Measurements from ENCODE around the gene TPSAB1. TPM values are rescaled to one million over a fixed set of nuclear protein-coding genes. Genes with fewer than 3 reads are reported as not detected.

The TPSAB1 gene
- total RNA-seq, 4 donors from 2014 or later, result 23.8 to 130 (median 59.4) TPM

DNA sequence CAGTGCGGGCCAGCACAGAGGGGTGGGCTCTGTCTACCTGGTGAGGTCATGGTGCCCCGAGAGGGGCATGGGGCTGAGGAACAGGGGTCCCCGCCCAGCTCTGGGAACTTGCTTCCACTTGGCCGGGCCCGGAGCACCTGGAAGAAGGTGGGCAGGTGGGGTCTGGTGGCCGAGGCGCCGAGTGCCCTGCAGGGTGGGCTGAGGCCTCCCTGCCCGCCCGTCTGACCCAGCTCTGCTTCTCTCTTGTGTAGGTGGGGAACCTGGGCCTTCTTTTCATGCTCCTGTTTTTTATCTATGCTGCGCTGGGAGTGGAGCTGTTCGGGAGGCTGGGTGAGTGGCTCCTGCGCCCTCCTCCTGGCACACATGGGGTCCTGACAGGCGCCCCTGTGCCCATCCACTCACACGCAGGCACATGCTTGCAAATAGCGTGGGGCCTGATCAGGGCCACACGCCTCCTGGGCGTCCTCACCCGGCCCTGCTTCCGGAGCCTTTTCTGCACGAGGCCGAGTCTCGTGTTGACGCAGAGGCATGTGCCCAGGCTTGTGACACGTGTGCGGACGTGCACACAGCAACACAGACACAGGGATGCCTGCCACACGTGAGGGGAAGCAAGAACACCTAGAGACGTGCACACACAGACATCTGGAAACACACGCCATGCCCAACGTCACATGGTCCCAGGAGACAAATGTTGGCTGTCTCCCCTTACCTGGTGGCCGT, 23.7 kb upstream of the TPSAB1 start:
- peaks cover 0 to 35% (median 0%) of the 10 kb centered on the region in 3 donors for H3K36me3 ChIP-seq
- H3K9me3 ChIP-seq, result no peaks in the 10 kb centered on the region
- TF ChIP-seq, protein P1, sequence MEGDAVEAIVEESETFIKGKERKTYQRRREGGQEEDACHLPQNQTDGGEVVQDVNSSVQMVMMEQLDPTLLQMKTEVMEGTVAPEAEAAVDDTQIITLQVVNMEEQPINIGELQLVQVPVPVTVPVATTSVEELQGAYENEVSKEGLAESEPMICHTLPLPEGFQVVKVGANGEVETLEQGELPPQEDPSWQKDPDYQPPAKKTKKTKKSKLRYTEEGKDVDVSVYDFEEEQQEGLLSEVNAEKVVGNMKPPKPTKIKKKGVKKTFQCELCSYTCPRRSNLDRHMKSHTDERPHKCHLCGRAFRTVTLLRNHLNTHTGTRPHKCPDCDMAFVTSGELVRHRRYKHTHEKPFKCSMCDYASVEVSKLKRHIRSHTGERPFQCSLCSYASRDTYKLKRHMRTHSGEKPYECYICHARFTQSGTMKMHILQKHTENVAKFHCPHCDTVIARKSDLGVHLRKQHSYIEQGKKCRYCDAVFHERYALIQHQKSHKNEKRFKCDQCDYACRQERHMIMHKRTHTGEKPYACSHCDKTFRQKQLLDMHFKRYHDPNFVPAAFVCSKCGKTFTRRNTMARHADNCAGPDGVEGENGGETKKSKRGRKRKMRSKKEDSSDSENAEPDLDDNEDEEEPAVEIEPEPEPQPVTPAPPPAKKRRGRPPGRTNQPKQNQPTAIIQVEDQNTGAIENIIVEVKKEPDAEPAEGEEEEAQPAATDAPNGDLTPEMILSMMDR (IDR thresholded peaks at IDR 0.05), result no peak
- no peak for TF ChIP-seq POLR2A (IDR thresholded peaks at IDR 0.05)
- H3K27me3 ChIP-seq, result no peaks in the 10 kb centered on the region
- no peak overlapping the region for H3K4me3 ChIP-seq
- no peak overlapping the region for H3K27ac ChIP-seq
- no peak for DNase-seq
- H3K4me1 ChIP-seq, result no peaks in the 10 kb centered on the region

DNA sequence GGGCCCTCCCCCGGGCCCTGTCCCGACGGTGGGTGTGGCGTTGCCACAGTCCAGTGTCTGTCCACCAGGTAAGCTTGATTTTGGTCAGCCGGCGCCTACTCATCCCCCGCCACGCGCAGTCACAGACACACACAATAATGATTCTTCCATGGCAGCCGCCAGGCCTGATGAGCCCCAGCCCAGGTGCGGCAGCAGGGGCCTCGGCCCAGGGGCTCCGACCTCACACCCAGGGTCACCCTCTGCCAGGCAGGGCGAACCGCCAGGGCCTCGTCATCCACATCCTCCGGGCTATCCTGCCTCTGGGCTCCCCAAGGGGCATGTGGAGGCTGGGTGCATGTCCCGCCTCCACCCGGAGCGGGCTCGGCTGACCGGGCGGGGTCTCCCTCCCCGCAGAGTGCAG, 23.0 kb upstream of the TPSAB1 start:
- H3K4me1 ChIP-seq, result no peaks in the 10 kb centered on the region
- TF ChIP-seq, protein P1 (IDR thresholded peaks at IDR 0.05), result no peak
- TF ChIP-seq POLR2A (IDR thresholded peaks at IDR 0.05), result no peak
- H3K36me3 ChIP-seq, result peaks cover 0 to 29% (median 0%) of the 10 kb centered on the region in 3 donors
- no peaks in the 10 kb centered on the region for H3K9me3 ChIP-seq
- no peak overlapping the region for H3K4me3 ChIP-seq
- H3K27ac ChIP-seq, result no peak overlapping the region
- no peak for DNase-seq
- H3K27me3 ChIP-seq, result no peaks in the 10 kb centered on the region

DNA sequence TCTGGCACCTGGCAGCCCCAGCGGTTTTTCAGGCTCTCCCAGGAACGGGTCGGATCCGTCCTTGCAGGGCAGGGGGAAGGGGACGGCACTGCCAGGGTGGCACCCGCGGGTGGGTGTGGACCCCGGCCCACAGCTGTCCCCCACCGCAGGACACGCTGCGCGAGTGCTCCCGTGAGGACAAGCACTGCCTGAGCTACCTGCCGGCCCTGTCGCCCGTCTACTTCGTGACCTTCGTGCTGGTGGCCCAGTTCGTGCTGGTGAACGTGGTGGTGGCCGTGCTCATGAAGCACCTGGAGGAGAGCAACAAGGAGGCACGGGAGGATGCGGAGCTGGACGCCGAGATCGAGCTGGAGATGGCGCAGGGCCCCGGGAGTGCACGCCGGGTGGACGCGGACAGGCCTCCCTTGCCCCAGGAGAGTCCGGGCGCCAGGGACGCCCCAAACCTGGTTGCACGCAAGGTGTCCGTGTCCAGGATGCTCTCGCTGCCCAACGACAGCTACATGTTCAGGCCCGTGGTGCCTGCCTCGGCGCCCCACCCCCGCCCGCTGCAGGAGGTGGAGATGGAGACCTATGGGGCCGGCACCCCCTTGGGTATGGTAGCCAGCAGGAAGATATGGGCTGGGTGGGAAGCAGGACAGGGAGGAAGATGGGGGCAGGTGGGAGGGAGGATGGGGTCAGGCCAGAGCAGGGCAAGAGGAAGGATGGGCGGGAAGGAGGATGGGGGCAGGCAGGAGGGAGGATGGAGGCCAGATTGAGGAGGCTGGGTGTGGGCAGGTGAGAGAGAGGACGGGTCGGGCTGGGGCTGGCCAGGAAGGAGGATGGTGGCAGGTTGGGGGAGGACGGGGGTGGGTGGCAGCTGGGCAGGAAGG, 22.2 kb upstream of the TPSAB1 start:
- Histone ChIP-seq H3K27ac (no peak overlapping the region), H3K4me1 (no peaks in the 10 kb centered on the region), H3K4me3 (no peak overlapping the region), H3K36me3 (peaks cover 0 to 29% (median 0%) of the 10 kb centered on the region in 3 donors), H3K9me3 (no peaks in the 10 kb centered on the region), H3K27me3 (no peaks in the 10 kb centered on the region)
- TF ChIP-seq, protein P1 (IDR thresholded peaks at IDR 0.05), result no peak
- TF ChIP-seq POLR2A (IDR thresholded peaks at IDR 0.05), result no peak
- no peak for DNase-seq

DNA sequence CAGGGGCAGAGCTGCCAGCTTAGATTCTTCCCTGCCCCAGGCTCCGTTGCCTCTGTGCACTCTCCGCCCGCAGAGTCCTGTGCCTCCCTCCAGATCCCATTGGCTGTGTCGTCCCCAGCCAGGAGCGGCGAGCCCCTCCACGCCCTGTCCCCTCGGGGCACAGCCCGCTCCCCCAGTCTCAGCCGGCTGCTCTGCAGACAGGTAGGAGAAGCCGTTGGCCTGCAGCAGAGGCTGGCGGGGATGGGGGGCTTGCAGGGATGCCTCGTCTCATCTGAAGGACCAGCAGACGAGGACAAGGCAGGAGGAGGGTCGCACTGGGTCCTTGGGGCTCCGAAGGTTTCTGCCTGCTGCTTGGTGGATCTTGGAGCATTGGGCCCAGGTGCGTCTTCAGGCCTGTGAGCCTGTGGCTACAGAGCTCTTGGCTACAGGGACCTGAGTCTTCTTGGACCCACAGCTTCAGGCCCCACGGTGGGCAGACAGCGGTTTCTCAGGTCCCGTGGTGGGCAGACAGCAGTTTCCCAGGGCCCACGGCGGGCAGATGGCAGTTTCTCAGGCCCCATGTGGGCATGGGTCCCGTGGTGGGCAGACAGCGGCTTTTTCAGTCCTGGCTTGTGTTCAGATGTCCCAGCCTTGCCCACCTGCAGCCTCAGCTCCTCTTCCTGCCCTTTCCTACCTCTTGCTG, 21.4 kb upstream of the TPSAB1 start:
- no peaks in the 10 kb centered on the region for H3K4me1 ChIP-seq
- DNase-seq, result no peak
- H3K4me3 ChIP-seq, result no peak overlapping the region
- no peaks in the 10 kb centered on the region for H3K27me3 ChIP-seq
- H3K9me3 ChIP-seq, result no peaks in the 10 kb centered on the region
- TF ChIP-seq, protein P1 (IDR thresholded peaks at IDR 0.05), result no peak
- no peak for TF ChIP-seq POLR2A (IDR thresholded peaks at IDR 0.05)
- H3K27ac ChIP-seq, result no peak overlapping the region
- peaks cover 0 to 22% (median 0%) of the 10 kb centered on the region in 3 donors for H3K36me3 ChIP-seq

DNA sequence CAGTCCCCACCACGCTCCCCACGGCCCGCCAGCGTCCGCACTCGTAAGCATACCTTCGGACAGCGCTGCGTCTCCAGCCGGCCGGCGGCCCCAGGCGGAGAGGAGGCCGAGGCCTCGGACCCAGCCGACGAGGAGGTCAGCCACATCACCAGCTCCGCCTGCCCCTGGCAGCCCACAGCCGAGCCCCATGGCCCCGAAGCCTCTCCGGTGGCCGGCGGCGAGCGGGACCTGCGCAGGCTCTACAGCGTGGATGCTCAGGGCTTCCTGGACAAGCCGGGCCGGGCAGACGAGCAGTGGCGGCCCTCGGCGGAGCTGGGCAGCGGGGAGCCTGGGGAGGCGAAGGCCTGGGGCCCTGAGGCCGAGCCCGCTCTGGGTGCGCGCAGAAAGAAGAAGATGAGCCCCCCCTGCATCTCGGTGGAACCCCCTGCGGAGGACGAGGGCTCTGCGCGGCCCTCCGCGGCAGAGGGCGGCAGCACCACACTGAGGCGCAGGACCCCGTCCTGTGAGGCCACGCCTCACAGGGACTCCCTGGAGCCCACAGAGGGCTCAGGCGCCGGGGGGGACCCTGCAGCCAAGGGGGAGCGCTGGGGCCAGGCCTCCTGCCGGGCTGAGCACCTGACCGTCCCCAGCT, 20.3 kb upstream of the TPSAB1 start:
- Histone ChIP-seq H3K36me3 (peaks cover 0 to 13% (median 0%) of the 10 kb centered on the region in 3 donors), H3K27ac (no peak overlapping the region), H3K9me3 (no peaks in the 10 kb centered on the region), H3K4me3 (no peak overlapping the region), H3K4me1 (peaks cover 0 to 3% (median 0%) of the 10 kb centered on the region in 4 donors), H3K27me3 (no peaks in the 10 kb centered on the region)
- no peak for TF ChIP-seq POLR2A (IDR thresholded peaks at IDR 0.05)
- TF ChIP-seq, protein P1 (IDR thresholded peaks at IDR 0.05), result no peak
- no peak for DNase-seq

Measured in Peyer's patch (tissue), 4 donors.